GM12878 (cell line): Measurements from ENCODE around the gene ATP10D. TPM values are rescaled to one million over a fixed set of nuclear protein-coding genes. Genes with fewer than 3 reads are reported as not detected.

Source experiments
- ATAC-seq: fragments of 200-7000 bp; cut with Tn5 transposase; 3 replicates; pipeline ENCODE4 v1.9.1; 2020; ENCODE audit warnings: mild to moderate bottlenecking, moderate library complexity
- BruUV-seq: library from RNA; stranded (reverse); fragments of 400-500 nt; replicated peaks from 2 replicates; lab custom pipeline; 2021; lab: Mats Ljungman, UMichigan
- CTCF ChIA-PET: fragments of 300-600 bp; sonication (Branson Sonifier 250); formaldehyde crosslinking; extraction: SDS; loops from one replicate; lab custom pipeline; 2021; ENCODE audit warnings: inconsistent platforms; lab: Yijun Ruan, JAX
- POLR2A ChIA-PET: fragments of 350-600 bp; formaldehyde crosslinking; extraction: SDS; loops from one replicate; lab custom pipeline; 2021; ENCODE audit warnings: inconsistent platforms; lab: Charles Lee
- RAD21 ChIA-PET: fragments of 300-600 bp; sonication (Branson Sonifier 250); formaldehyde crosslinking; loops from one replicate; lab custom pipeline; 2023; ENCODE audit warnings: antibody characterized with exemption; ENCODE audit not compliant: unreplicated experiment; lab: Charles Lee
- SMC1A ChIA-PET: fragments of 300-600 bp; sonication (Branson Sonifier 250); formaldehyde crosslinking; loops from one replicate; lab custom pipeline; 2023; ENCODE audit not compliant: unreplicated experiment, uncharacterized antibody; lab: Charles Lee
- DNase-seq: peaks from one replicate; pipeline ENCODE4 v3.0.0-alpha.2; 2011; ENCODE audit warnings: low read depth, low spot score
- FAIRE-seq: peaks from 3 replicates; lab custom pipeline; 2011; peaks lifted over from hg19 to GRCh38; lab: Jason Lieb, UNC
- H2AFZ ChIP-seq: 2 replicates; pipeline ENCODE4 v1.6.0; 2011; ENCODE audit warnings: low read depth, low read length, control low read depth; ENCODE audit not compliant: control insufficient read depth
- H3K27ac ChIP-seq: 2 replicates; pipeline ENCODE4 v1.5.1; 2011; ENCODE audit warnings: control low read depth; ENCODE audit not compliant: control insufficient read depth, insufficient read depth
- H3K27me3 ChIP-seq, 2 experiments: replicated peaks in 1 of 2; 2 replicates each; pipeline versions ENCODE4 v1.6.0 to v1.6.1; 2011; ENCODE audit warnings: low read length in 1 of 2; ENCODE audit not compliant: control insufficient read depth in 2 of 2, insufficient read depth in 2 of 2
- H3K36me3 ChIP-seq, 2 experiments: 2 replicates each; pipeline ENCODE4 v1.5.1; 2011; ENCODE audit warnings: low read length in 1 of 2; ENCODE audit not compliant: control insufficient read depth in 2 of 2, insufficient read depth in 2 of 2
- H3K4me1 ChIP-seq: 2 replicates; pipeline ENCODE4 v1.6.1; 2011; ENCODE audit warnings: mild to moderate bottlenecking, low read length, moderate library complexity, mixed read lengths; ENCODE audit not compliant: control insufficient read depth, insufficient read depth
- H3K4me2 ChIP-seq: 2 replicates; pipeline ENCODE4 v1.6.0; 2011; ENCODE audit warnings: control low read depth; ENCODE audit not compliant: control insufficient read depth, insufficient read depth
- H3K4me3 ChIP-seq: fragments of 200-600 bp; sonication (generic); 2 replicates; pipeline ENCODE4 v1.5.1; 2016
- H3K79me2 ChIP-seq: 2 replicates; pipeline ENCODE4 v1.6.0; 2011; ENCODE audit warnings: low read length; ENCODE audit not compliant: control insufficient read depth, insufficient read depth
- H3K9ac ChIP-seq: 2 replicates; pipeline ENCODE4 v1.8.0; 2011; ENCODE audit warnings: low read length, control low read depth, mixed read lengths; ENCODE audit not compliant: control insufficient read depth, insufficient read depth
- H3K9me3 ChIP-seq: replicated peaks from 3 replicates; pipeline ENCODE4 v1.5.1; 2011; ENCODE audit warnings: mild to moderate bottlenecking, low read length; ENCODE audit not compliant: control insufficient read depth, insufficient read depth
- H4K20me1 ChIP-seq: 2 replicates; pipeline ENCODE4 v1.6.0; 2011; ENCODE audit not compliant: control insufficient read depth, insufficient read depth
- CHD4 ChIP-seq: fragments of 200-600 bp; sonication (generic); IDR thresholded peaks from 2 replicates; pipeline ENCODE4 v1.6.1; 2016; ENCODE audit warnings: mild to moderate bottlenecking
- CREM ChIP-seq: IDR thresholded peaks from 2 replicates; pipeline ENCODE4 v1.6.1; 2014; ENCODE audit warnings: antibody characterized with exemption, low read depth
- IKZF1 ChIP-seq: fragments of 450-650 bp; conservative IDR thresholded peaks from 2 replicates; pipeline ENCODE4 v1.6.1; 2017; ENCODE audit warnings: antibody characterized with exemption, mild to moderate bottlenecking
- IKZF2 ChIP-seq, 2 experiments: fragments of 450-650 bp; IDR thresholded peaks; 2 replicates each; pipeline ENCODE4 v1.6.1; 2017; ENCODE audit warnings: mild to moderate bottlenecking in 2 of 2, moderate library complexity in 2 of 2
- JUNB ChIP-seq: IDR thresholded peaks from 2 replicates; pipeline ENCODE4 v1.6.1; 2016; ENCODE audit warnings: antibody characterized with exemption, mild to moderate bottlenecking
- MAX ChIP-seq: IDR thresholded peaks from 2 replicates; pipeline ENCODE4 v1.6.1; 2012; ENCODE audit warnings: low read depth, low read length, improper control_type of control experiment
- NR2C1 ChIP-seq: fragments of 450-650 bp; IDR thresholded peaks from 2 replicates; pipeline ENCODE4 v1.6.1; 2017; ENCODE audit warnings: antibody characterized with exemption, mild to moderate bottlenecking, moderate library complexity
- NR2F1 ChIP-seq: fragments of 450-650 bp; conservative IDR thresholded peaks from 2 replicates; pipeline ENCODE4 v1.6.1; 2017; ENCODE audit warnings: mild to moderate bottlenecking
- PAX8 ChIP-seq: fragments of 450-650 bp; IDR thresholded peaks from 2 replicates; pipeline ENCODE4 v1.6.1; 2017; ENCODE audit warnings: mild to moderate bottlenecking, moderate library complexity
- RELA ChIP-seq: fragments of 450-650 bp; IDR thresholded peaks from 2 replicates; pipeline ENCODE4 v1.8.0; 2014; ENCODE audit warnings: borderline replicate concordance; ENCODE audit not compliant: partially characterized antibody
- SKIL ChIP-seq: fragments of 450-650 bp; IDR thresholded peaks from 2 replicates; pipeline ENCODE4 v1.6.1; 2017; ENCODE audit warnings: mild to moderate bottlenecking, low read depth, inconsistent platforms; ENCODE audit not compliant: poor library complexity, severe bottlenecking
- SMAD1 ChIP-seq: fragments of 450-650 bp; IDR thresholded peaks from 2 replicates; pipeline ENCODE4 v1.6.1; 2018; ENCODE audit warnings: mild to moderate bottlenecking, low read depth; ENCODE audit not compliant: partially characterized antibody
- SPI1 ChIP-seq: IDR thresholded peaks from 2 replicates; pipeline ENCODE4 v1.6.1; 2011; ENCODE audit warnings: low read depth, mild to moderate bottlenecking, low read length, moderate library complexity, borderline replicate concordance; ENCODE audit not compliant: insufficient read depth
- SUPT20H ChIP-seq: IDR thresholded peaks from 2 replicates; pipeline ENCODE4 v1.6.1; 2011; ENCODE audit warnings: low read depth, mild to moderate bottlenecking, low read length, moderate library complexity, borderline replicate concordance; ENCODE audit not compliant: control insufficient read depth
- USF1 ChIP-seq: IDR thresholded peaks from 2 replicates; pipeline ENCODE4 v1.6.1; 2011; ENCODE audit warnings: borderline replicate concordance, low read depth, mild to moderate bottlenecking, moderate library complexity, mixed read lengths, low read length; ENCODE audit not compliant: insufficient read depth; ENCODE audit errors: extremely low read length
- WRNIP1 ChIP-seq: IDR thresholded peaks from 2 replicates; pipeline ENCODE4 v1.6.1; 2011; ENCODE audit warnings: low read depth, low read length, improper control_type of control experiment, borderline replicate concordance
- ZNF687 ChIP-seq: fragments of 450-650 bp; IDR thresholded peaks from 2 replicates; pipeline ENCODE4 v1.6.1; 2017; ENCODE audit warnings: mild to moderate bottlenecking, moderate library complexity
- in situ Hi-C: fragments of 300-500 bp; cut with MboI; formaldehyde crosslinking; loops from 9 replicates; pipeline ENCODE4 v1.14.3; 2018; ENCODE audit warnings: mixed read lengths
- intact Hi-C: fragments of 100-400 bp; cut with micrococcal nuclease; formaldehyde crosslinking; loops from one replicate; pipeline ENCODE4 v1.14.2; 2022; ENCODE audit not compliant: unreplicated experiment
- polyA plus RNA-seq, 11 experiments: library from polyadenylated mRNA; depleted of rRNA in 4 of 11; unstranded in 6 of 11; stranded (reverse) in 5 of 11; fragments of >200 nt; fragmentation: Nextera tagmentation in 4 of 11; fragmentation: Illumina TruSeq in 1 of 11; extraction: Ambion mirVana in 4 of 11; extraction: Trizol in 1 of 11; gene quantifications; 1 replicate in 1 of 11; 2 replicates in 10 of 11; pipeline versions ENCODE4 v1.2.1 to v1.2.3, GENCODE V29; 2011 to 2016; ENCODE audit warnings: inconsistent platforms in 2 of 11, missing spikeins in 2 of 11, low read depth in 1 of 11
- total RNA-seq, 4 experiments: library from RNA; depleted of rRNA in 3 of 4; stranded (reverse); fragments of >200 nt in 3 of 4; fragmentation: Illumina TruSeq in 1 of 4; extraction: Trizol in 1 of 4; gene quantifications; 2 replicates each; pipeline versions ENCODE4 v1.2.1 to v1.2.3, GENCODE V29; 2013 to 2021

The ATP10D gene
- total and polyA plus RNA-seq, 10 of the 15 experiments (the other 5 are each of a cell fraction or from before 2014, with no cell fraction given) = 10.2 to 50.3 (median 19.1) TPM

- TF ChIP-seq ZNF687 (no peak), NR2C1 (no peak), PAX8 (no peak)
These were observed 130.3 kb downstream of the ATP10D start (continued) for GRCh38 chr4:47615385-47615784.

- peak; percentile 92 for ATAC-seq
- no TSS peak for BruUV-seq
- intact Hi-C loops (no loop called here), in situ Hi-C loops (no loop called here)
- Histone ChIP-seq H3K4me2 (no peak overlapping the region), H4K20me1 (no peaks in the 10 kb centered on the region), H3K27ac (no peak overlapping the region), H3K9me3 (no peaks in the 10 kb centered on the region), H3K4me1 (no peaks in the 10 kb centered on the region), H3K36me3 (no peaks in the 10 kb centered on the region), H3K9ac (no peak overlapping the region), H3K4me3 (no peak overlapping the region), H2AFZ (no peak overlapping the region), H3K27me3 (no peaks in the 10 kb centered on the region), H3K79me2 (no peaks in the 10 kb centered on the region)
- RAD21 ChIA-PET = interaction anchor here (1.0 kb wide), 1 partner anchor 98 kb away, joined by 5 read pairs; no protein-coding TSS in a partner anchor
- no peak for FAIRE-seq
- POLR2A ChIA-PET = no interaction called here
- SMC1A ChIA-PET = interaction anchor here (0.7 to 1.2 kb wide), 4 partner anchors 9 to 78 kb away, joined by 3 read pairs; no protein-coding TSS in a partner anchor
- DNase-seq = peak; percentile 7
- CTCF ChIA-PET = interaction anchor here (0.7 to 1.6 kb wide), 4 partner anchors 9 to 658 kb away, joined by 3 to 4 read pairs (median 4); no protein-coding TSS in a partner anchor
- TF ChIP-seq NR2F1 = no peak
- peak; percentile 82; the same call in 1 of the 2 replicates for TF ChIP-seq SPI1
- 0 out of 2 replicates have a peak, but pooled peaks have one; percentile 27 for TF ChIP-seq JUNB
- no peak for TF ChIP-seq SUPT20H
- no peak for TF ChIP-seq USF1
- no peak for TF ChIP-seq WRNIP1
- TF ChIP-seq CREM = no peak
- no peak for TF ChIP-seq RELA
- TF ChIP-seq IKZF2 (IDR thresholded peaks at IDR 0.05) = peak; percentile 25 to 26; a peak in 1 of 4 replicates
- TF ChIP-seq IKZF1 = peak; percentile 30; the same call in 1 of the 2 replicates
- TF ChIP-seq SKIL = no peak
- TF ChIP-seq MAX = no peak
- TF ChIP-seq CHD4 = no peak
- no peak for TF ChIP-seq SMAD1
These were observed 132.5 kb downstream of the ATP10D start for GRCh38 chr4:47617607-47618006.
